ENCODE results near the gene UGP2. TPM values are rescaled to one million over a fixed set of nuclear protein-coding genes. Genes with fewer than 3 reads are reported as not detected.
A peak's percentile ranks its signal among the peaks of the same experiment; 100 is the strongest.
"Not testable (repeated sequence)": the region's sequence is repeated elsewhere in the genome, so short reads cannot be mapped to it uniquely, and the experiment has no call there.

Gene UGP2
- total and polyA plus RNA-seq, 4 experiments from 2014 or later, result 77.6 to 224 (median 115) TPM

- H3K9me3 ChIP-seq (ENCODE audit: control insufficient read depth in 1 of 2, low read length in 2 of 2), result no peaks in the 10 kb centered on the region
- H3K27ac ChIP-seq (ENCODE audit: low read depth, low read length), result no peak overlapping the region
- peaks cover 0 to 7% (median 2%) of the 10 kb centered on the region in 4 donors for H3K4me1 Mint-ChIP-seq
- peaks cover 75 to 77% of the 10 kb centered on the region in 2 donors for H3K36me3 Mint-ChIP-seq
- peaks cover 21% of the 10 kb centered on the region for H3K36me3 ChIP-seq (ENCODE audit: insufficient read depth, low read length)
- H3K27me3 Mint-ChIP-seq, result no peaks in the 10 kb centered on the region
- H3K4me1 ChIP-seq (ENCODE audit: insufficient read depth, low read length), result no peaks in the 10 kb centered on the region
- no peak overlapping the region for H3K4me3 ChIP-seq (ENCODE audit: low read length in 2 of 2)
- no peak for DNase-seq
- H3K4me3 Mint-ChIP-seq, result no peak overlapping the region
- intact Hi-C loops (cut with micrococcal nuclease), result no loop called here
- ChIA-PET POLR2A (ENCODE audit: partially characterized antibody) (no interaction called here), CTCF (ENCODE audit: partially characterized antibody) (no interaction called here)
- no peak overlapping the region for H3K27ac Mint-ChIP-seq
- H3K9me3 Mint-ChIP-seq, result peaks cover 0 to 47% (median 25%) of the 10 kb centered on the region in 8 donors
- H3K27me3 ChIP-seq (ENCODE audit: insufficient read depth, low read length), result no peaks in the 10 kb centered on the region
These were observed 60.5 kb downstream of the UGP2 start for GRCh38 chr2:63902149-63902548.

GRCh38 chr2:63903003-63903402 lies 61.3 kb downstream of the UGP2 start:
- POLR2A ChIA-PET (ENCODE audit: partially characterized antibody), result no interaction called here
- Mint-ChIP-seq H3K9me3 (peaks cover 0 to 47% (median 25%) of the 10 kb centered on the region in 8 donors), H3K27me3 (no peaks in the 10 kb centered on the region), H3K4me3 (peak overlapping the region in 1 of 8 donors; percentile 39), H3K36me3 (peaks cover 78 to 80% of the 10 kb centered on the region in 2 donors), H3K4me1 (peaks cover 0 to 7% (median 2%) of the 10 kb centered on the region in 4 donors), H3K27ac (no peak overlapping the region)
- no peak overlapping the region for H3K4me3 ChIP-seq (ENCODE audit: low read length in 2 of 2)
- no peak overlapping the region for H3K27ac ChIP-seq (ENCODE audit: low read depth, low read length)
- H3K9me3 ChIP-seq (ENCODE audit: control insufficient read depth in 1 of 2, low read length in 2 of 2), result no peaks in the 10 kb centered on the region
- no peak for DNase-seq
- H3K27me3 ChIP-seq (ENCODE audit: insufficient read depth, low read length), result no peaks in the 10 kb centered on the region
- intact Hi-C loops (cut with micrococcal nuclease), result no loop called here
- CTCF ChIA-PET (ENCODE audit: partially characterized antibody), result no interaction called here
- peaks cover 17% of the 10 kb centered on the region for H3K36me3 ChIP-seq (ENCODE audit: insufficient read depth, low read length)
- H3K4me1 ChIP-seq (ENCODE audit: insufficient read depth, low read length), result no peaks in the 10 kb centered on the region

- Histone ChIP-seq H3K9me3 (ENCODE audit: control insufficient read depth in 1 of 2, low read length in 2 of 2) (no peaks in the 10 kb centered on the region), H3K27me3 (ENCODE audit: insufficient read depth, low read length) (no peaks in the 10 kb centered on the region), H3K4me1 (ENCODE audit: insufficient read depth, low read length) (no peaks in the 10 kb centered on the region), H3K36me3 (ENCODE audit: insufficient read depth, low read length) (peaks cover 17% of the 10 kb centered on the region), H3K4me3 (ENCODE audit: low read length in 2 of 2) (no peak overlapping the region), H3K27ac (ENCODE audit: low read depth, low read length) (no peak overlapping the region)
- no peak overlapping the region for H3K4me3 Mint-ChIP-seq
- ChIA-PET POLR2A (ENCODE audit: partially characterized antibody) (no interaction called here), CTCF (ENCODE audit: partially characterized antibody) (no interaction called here)
- H3K4me1 Mint-ChIP-seq, result no peaks in the 10 kb centered on the region
- no peak overlapping the region for H3K27ac Mint-ChIP-seq
- no peaks in the 10 kb centered on the region for H3K9me3 Mint-ChIP-seq
- intact Hi-C loops (cut with micrococcal nuclease), result no loop called here
- no peak for DNase-seq
- H3K36me3 Mint-ChIP-seq, result peaks cover 54 to 74% of the 10 kb centered on the region in 2 donors
- H3K27me3 Mint-ChIP-seq, result no peaks in the 10 kb centered on the region
These were observed 72.6 kb downstream of the UGP2 start for GRCh38 chr2:63914311-63914710.

GRCh38 chr2:63926815-63927214 lies 85.1 kb downstream of the UGP2 start:
- Histone ChIP-seq H3K36me3 (ENCODE audit: insufficient read depth, low read length) (no peaks in the 10 kb centered on the region), H3K4me3 (ENCODE audit: low read length in 2 of 2) (no peak overlapping the region), H3K9me3 (ENCODE audit: control insufficient read depth in 1 of 2, low read length in 2 of 2) (no peaks in the 10 kb centered on the region), H3K27ac (ENCODE audit: low read depth, low read length) (no peak overlapping the region), H3K27me3 (ENCODE audit: insufficient read depth, low read length) (no peaks in the 10 kb centered on the region), H3K4me1 (ENCODE audit: insufficient read depth, low read length) (no peaks in the 10 kb centered on the region)
- ChIA-PET CTCF (ENCODE audit: partially characterized antibody) (interaction anchor here (1.3 kb wide), 1 partner anchor 10 kb away, joined by 3 read pairs; no protein-coding TSS in a partner anchor), POLR2A (ENCODE audit: partially characterized antibody) (no interaction called here)
- H3K27me3 Mint-ChIP-seq, result no peaks in the 10 kb centered on the region
- H3K9me3 Mint-ChIP-seq, result peaks cover 0 to 3% (median 0%) of the 10 kb centered on the region in 8 donors
- intact Hi-C loops (cut with micrococcal nuclease), result no loop called here
- no peak overlapping the region for H3K27ac Mint-ChIP-seq
- peaks cover 3 to 11% (median 10%) of the 10 kb centered on the region in 4 donors for H3K4me1 Mint-ChIP-seq
- no peak overlapping the region for H3K4me3 Mint-ChIP-seq
- no peak for DNase-seq
- peaks cover 72 to 73% of the 10 kb centered on the region in 2 donors for H3K36me3 Mint-ChIP-seq

DNA sequence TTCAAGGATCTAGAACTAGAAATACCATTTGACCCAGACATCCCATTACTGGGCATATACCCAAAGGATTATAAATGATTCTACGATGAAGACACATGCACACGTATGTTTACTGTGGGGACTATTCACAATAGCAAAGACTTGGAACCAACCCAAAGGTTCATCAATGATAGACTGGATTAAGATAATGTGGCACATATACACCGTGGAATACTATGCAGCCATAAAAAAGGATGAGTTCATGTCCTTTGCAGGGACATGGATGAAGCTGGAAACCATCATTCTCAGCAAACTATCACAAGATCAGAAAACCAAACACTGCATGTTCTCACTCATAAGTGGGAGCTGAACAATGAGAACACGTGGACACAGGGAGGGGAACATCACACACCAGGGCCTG lies 90.4 kb downstream of the UGP2 start:
- H3K4me3 ChIP-seq (ENCODE audit: low read length in 2 of 2); H3K27ac Mint-ChIP-seq; H3K4me1 ChIP-seq (ENCODE audit: insufficient read depth, low read length); intact Hi-C loops (cut with micrococcal nuclease); H3K36me3 ChIP-seq (ENCODE audit: insufficient read depth, low read length); DNase-seq; H3K27ac ChIP-seq (ENCODE audit: low read depth, low read length); H3K9me3 Mint-ChIP-seq; H3K27me3 ChIP-seq (ENCODE audit: insufficient read depth, low read length); H3K27me3 Mint-ChIP-seq; POLR2A ChIA-PET (ENCODE audit: partially characterized antibody); H3K9me3 ChIP-seq (ENCODE audit: control insufficient read depth in 1 of 2, low read length in 2 of 2); H3K4me3 Mint-ChIP-seq; CTCF ChIA-PET (ENCODE audit: partially characterized antibody): not testable (repeated sequence)
- Mint-ChIP-seq H3K36me3 (peaks cover 75 to 77% of the 10 kb centered on the region in 2 donors), H3K4me1 (peaks cover 3 to 13% (median 10%) of the 10 kb centered on the region in 4 donors)

Other genes starting within 250 kb of the UGP2 start
- 10 to 100 TPM; 15.2 to 16.4 TPM for gene VPS54, start 177.5 kb downstream of the UGP2 start, total RNA-seq
- gene VPS54, start 177.5 kb downstream of the UGP2 start, polyA plus RNA-seq, result 1 to 10 TPM; 4.0 to 9.1 TPM